BLaER1 treated with 17β-estradiol and CSF1 and Interleukin-3, amounts not matched to agents 10 nM and 100 nM (cell line): ENCODE data around the gene CHSY3.

Source experiments
- H3K27ac ChIP-seq, 11 experiments: shearing (Covaris generic); formaldehyde crosslinking; 2 replicates each; pipeline ENCODE4 v1.8.1; 2022
- H3K27me3 ChIP-seq, 11 experiments: shearing (Covaris generic); formaldehyde crosslinking; 2 replicates each; pipeline ENCODE4 v1.8.1; 2022
- H3K36me3 ChIP-seq, 11 experiments: shearing (Covaris generic); formaldehyde crosslinking; 2 replicates each; pipeline ENCODE4 v1.8.1; 2022
- H3K4me1 ChIP-seq, 10 experiments: shearing (Covaris generic); formaldehyde crosslinking; 2 replicates each; pipeline ENCODE4 v1.8.1; 2022
- H3K4me2 ChIP-seq, 11 experiments: shearing (Covaris generic); formaldehyde crosslinking; 2 replicates each; pipeline ENCODE4 v1.8.1; 2022
- H3K4me3 ChIP-seq, 10 experiments: shearing (Covaris generic); formaldehyde crosslinking; 2 replicates each; pipeline ENCODE4 v1.8.1; 2022
- H3K9ac ChIP-seq, 11 experiments: shearing (Covaris generic); formaldehyde crosslinking; 2 replicates each; pipeline ENCODE4 v1.8.1; 2022
- H3K9me3 ChIP-seq, 11 experiments: shearing (Covaris generic); formaldehyde crosslinking; replicated peaks in 1 of 11; 2 replicates each; pipeline ENCODE4 v1.8.1; 2022
- H4K20me1 ChIP-seq, 11 experiments: shearing (Covaris generic); formaldehyde crosslinking; 2 replicates each; pipeline ENCODE4 v1.8.1; 2022
- Cebpa-rat ChIP-seq, 11 experiments: shearing (Covaris generic); IDR thresholded peaks; 2 replicates each; pipeline ENCODE4 v1.8.1; 2022

CHSY3 gene

DNA sequence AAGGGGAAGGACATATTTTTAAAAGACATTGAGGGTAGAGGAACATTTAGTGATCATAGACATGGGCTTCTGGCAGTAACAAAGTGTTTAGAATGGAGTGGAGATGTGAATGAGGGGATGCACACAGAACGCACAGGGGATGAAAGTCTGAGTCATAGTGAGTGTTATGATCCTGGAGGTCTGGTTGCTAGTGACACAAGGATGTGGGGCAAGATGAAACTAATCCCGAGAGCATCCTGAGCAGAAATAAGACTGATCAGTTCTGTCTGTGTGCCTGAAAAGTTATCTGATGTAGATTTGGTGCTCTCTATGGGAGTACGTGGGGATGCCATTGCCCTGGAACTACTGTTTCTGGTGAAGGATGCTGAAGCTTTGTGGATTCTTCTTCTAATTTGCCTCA lies 141.1 kb downstream of the CHSY3 start:
- Histone ChIP-seq H4K20me1 (no peaks in the 10 kb centered on the region), H3K4me3 (no peak overlapping the region), H3K4me1 (no peaks in the 10 kb centered on the region), H3K27ac (no peak overlapping the region), H3K36me3 (no peaks in the 10 kb centered on the region), H3K27me3 (no peaks in the 10 kb centered on the region), H3K9ac (no peak overlapping the region), H3K4me2 (no peak overlapping the region), H3K9me3 (no peaks in the 10 kb centered on the region)
- no peak for TF ChIP-seq Cebpa-rat (IDR thresholded peaks at IDR 0.05)

DNA sequence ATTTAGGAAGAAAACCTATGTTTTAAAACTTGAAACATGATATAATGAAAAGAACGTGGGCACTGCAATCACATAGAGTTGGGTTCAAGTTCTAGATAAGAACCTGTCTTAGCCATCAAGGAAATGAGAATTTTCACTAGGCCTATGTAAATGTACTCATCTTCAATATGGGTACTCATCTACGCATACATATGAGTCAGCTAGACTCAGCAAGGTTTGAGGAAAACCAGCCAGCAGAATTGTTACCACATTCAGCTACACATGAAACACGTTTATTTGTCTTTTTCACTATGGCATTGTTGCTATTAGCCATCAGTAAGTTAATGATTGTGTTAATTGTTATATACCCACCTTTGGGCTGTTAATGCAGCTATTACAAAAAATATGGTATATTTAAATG lies 146.3 kb downstream of the CHSY3 start:
- Histone ChIP-seq H3K9ac (no peak overlapping the region), H3K4me3 (no peak overlapping the region)
- TF ChIP-seq Cebpa-rat (IDR thresholded peaks at IDR 0.05): no peak

GRCh38 chr5:130052752-130053151 lies 148.5 kb downstream of the CHSY3 start:
- H3K4me2 ChIP-seq: no peak overlapping the region
- no peak for TF ChIP-seq Cebpa-rat (IDR thresholded peaks at IDR 0.05)
- H3K27me3 ChIP-seq: no peaks in the 10 kb centered on the region
- H3K36me3 ChIP-seq: no peaks in the 10 kb centered on the region
- no peak overlapping the region for H3K4me3 ChIP-seq
- H3K27ac ChIP-seq: no peak overlapping the region
- H3K9ac ChIP-seq: no peak overlapping the region
- no peaks in the 10 kb centered on the region for H3K4me1 ChIP-seq
- H4K20me1 ChIP-seq: no peaks in the 10 kb centered on the region
- H3K9me3 ChIP-seq: no peaks in the 10 kb centered on the region

More for the DNA sequence above, 146.3 kb downstream of the CHSY3 start:
- Histone ChIP-seq H3K36me3 (no peaks in the 10 kb centered on the region), H3K9me3 (no peaks in the 10 kb centered on the region), H3K27me3 (no peaks in the 10 kb centered on the region), H3K4me2 (no peak overlapping the region), H3K4me1 (no peaks in the 10 kb centered on the region), H3K27ac (no peak overlapping the region), H4K20me1 (no peaks in the 10 kb centered on the region)

- no peaks in the 10 kb centered on the region for H3K27me3 ChIP-seq
- no peaks in the 10 kb centered on the region for H4K20me1 ChIP-seq
- H3K27ac ChIP-seq: no peak overlapping the region
- H3K4me1 ChIP-seq: no peaks in the 10 kb centered on the region
- no peak overlapping the region for H3K9ac ChIP-seq
- no peak overlapping the region for H3K4me3 ChIP-seq
- no peaks in the 10 kb centered on the region; a peak in 1 of 22 replicates for H3K36me3 ChIP-seq
- no peak for TF ChIP-seq Cebpa-rat (IDR thresholded peaks at IDR 0.05)
- H3K9me3 ChIP-seq: peaks cover 0 to 8% (median 0%) of the 10 kb centered on the region in 11 experiments; a peak in 4 of 22 replicates
- no peak overlapping the region for H3K4me2 ChIP-seq
Measured at GRCh38 chr5:130055572-130055971, 151.3 kb downstream of the CHSY3 start.

GRCh38 chr5:130061746-130062145 lies 157.5 kb downstream of the CHSY3 start:
- TF ChIP-seq Cebpa-rat (IDR thresholded peaks at IDR 0.05): no peak
- no peak overlapping the region for H3K4me3 ChIP-seq
- no peaks in the 10 kb centered on the region for H4K20me1 ChIP-seq
- no peak overlapping the region for H3K27ac ChIP-seq
- no peak overlapping the region for H3K9ac ChIP-seq
- no peaks in the 10 kb centered on the region for H3K27me3 ChIP-seq
- no peak overlapping the region for H3K4me2 ChIP-seq
- peaks cover 0 to 8% (median 0%) of the 10 kb centered on the region in 11 experiments; a peak in 4 of 22 replicates for H3K9me3 ChIP-seq
- no peaks in the 10 kb centered on the region; a peak in 1 of 22 replicates for H3K36me3 ChIP-seq
- peaks cover 0 to 5% (median 0%) of the 10 kb centered on the region in 10 experiments; a peak in 1 of 20 replicates for H3K4me1 ChIP-seq

GRCh38 chr5:130063603-130064002 lies 159.3 kb downstream of the CHSY3 start:
- Histone ChIP-seq H4K20me1 (no peaks in the 10 kb centered on the region), H3K9ac (no peak overlapping the region), H3K4me2 (no peak overlapping the region), H3K9me3 (peaks cover 0 to 8% (median 0%) of the 10 kb centered on the region in 11 experiments; a peak in 4 of 22 replicates), H3K36me3 (no peaks in the 10 kb centered on the region; a peak in 1 of 22 replicates), H3K4me1 (peaks cover 0 to 5% (median 0%) of the 10 kb centered on the region in 10 experiments; a peak in 1 of 20 replicates), H3K27ac (no peak overlapping the region), H3K4me3 (no peak overlapping the region), H3K27me3 (no peaks in the 10 kb centered on the region)
- TF ChIP-seq Cebpa-rat (IDR thresholded peaks at IDR 0.05): no peak

DNA sequence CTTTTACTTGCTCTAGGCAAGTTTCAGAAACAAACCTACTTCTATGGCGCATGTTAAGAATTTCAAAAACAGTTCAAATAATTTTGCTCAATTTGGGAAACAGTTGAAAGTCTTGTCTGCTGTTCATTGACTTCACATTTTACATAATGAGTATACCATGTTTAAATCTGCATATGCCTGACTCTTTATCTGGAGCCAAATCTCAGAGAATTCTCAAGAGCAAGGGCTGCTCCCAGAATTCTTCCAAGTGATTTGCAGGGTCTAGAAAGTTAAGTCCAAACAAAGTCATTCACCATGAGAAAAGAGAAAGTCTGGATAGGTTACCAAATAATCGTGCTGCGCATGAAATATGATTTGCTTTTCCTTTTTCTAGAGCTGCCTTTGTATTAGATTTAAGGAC lies 160.2 kb downstream of the CHSY3 start:
- no peak overlapping the region for H3K4me2 ChIP-seq
- no peak overlapping the region for H3K9ac ChIP-seq
- H3K36me3 ChIP-seq: no peaks in the 10 kb centered on the region; a peak in 1 of 22 replicates
- H3K27ac ChIP-seq: no peak overlapping the region
- H3K4me1 ChIP-seq: peaks cover 0 to 5% (median 0%) of the 10 kb centered on the region in 10 experiments; a peak in 1 of 20 replicates
- H4K20me1 ChIP-seq: no peaks in the 10 kb centered on the region
- H3K9me3 ChIP-seq: peaks cover 0 to 8% (median 0%) of the 10 kb centered on the region in 11 experiments; a peak in 4 of 22 replicates
- H3K4me3 ChIP-seq: no peak overlapping the region
- H3K27me3 ChIP-seq: no peaks in the 10 kb centered on the region
- no peak for TF ChIP-seq Cebpa-rat (IDR thresholded peaks at IDR 0.05)

DNA sequence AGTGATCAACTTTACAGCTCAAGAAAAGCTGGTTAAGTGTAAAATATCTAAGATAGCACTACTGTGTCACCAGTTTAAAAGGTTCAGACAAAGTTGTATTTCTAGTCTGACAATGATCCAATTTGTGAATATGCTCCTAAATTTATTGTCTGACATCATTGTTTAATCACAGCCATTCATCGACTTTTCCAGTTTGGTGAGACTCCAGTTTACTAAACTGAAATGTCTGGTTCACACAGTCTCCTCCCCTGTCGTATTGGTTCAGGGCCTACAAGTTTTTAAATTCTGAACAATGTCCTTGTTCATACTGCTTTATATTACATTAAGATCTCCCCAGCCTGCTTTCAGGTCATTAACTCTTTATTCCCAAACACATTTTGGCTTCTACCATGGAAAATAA lies 161.4 kb downstream of the CHSY3 start:
- Histone ChIP-seq H3K9ac (no peak overlapping the region), H3K4me3 (no peak overlapping the region)

DNA sequence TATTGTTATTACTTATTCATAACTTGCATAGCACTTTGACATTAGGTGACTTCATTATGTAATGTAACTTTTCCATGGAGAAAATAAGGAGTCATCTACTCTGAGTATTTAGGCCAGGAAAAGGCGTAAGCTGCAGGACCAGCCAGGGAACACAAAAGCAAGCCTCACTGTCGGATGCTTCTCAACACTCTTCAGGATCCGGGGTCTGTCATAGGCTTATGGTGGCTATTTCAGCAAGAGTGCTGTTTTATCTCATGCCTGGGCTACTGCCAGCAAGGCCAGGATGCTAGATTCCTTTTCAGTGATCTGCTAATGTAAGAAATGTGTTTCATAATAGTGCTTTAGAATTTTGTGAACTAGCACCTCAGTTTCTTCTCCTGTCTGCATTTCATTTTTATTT lies 162.4 kb downstream of the CHSY3 start:
- Histone ChIP-seq H3K27ac (no peak overlapping the region), H4K20me1 (no peaks in the 10 kb centered on the region), H3K4me3 (no peak overlapping the region), H3K36me3 (no peaks in the 10 kb centered on the region), H3K4me2 (no peak overlapping the region), H3K9me3 (no peaks in the 10 kb centered on the region), H3K9ac (no peak overlapping the region), H3K27me3 (no peaks in the 10 kb centered on the region), H3K4me1 (no peaks in the 10 kb centered on the region)
- no peak for TF ChIP-seq Cebpa-rat (IDR thresholded peaks at IDR 0.05)

More for the DNA sequence above, 161.4 kb downstream of the CHSY3 start:
- Histone ChIP-seq H3K9me3 (no peaks in the 10 kb centered on the region), H3K27me3 (no peaks in the 10 kb centered on the region), H3K36me3 (no peaks in the 10 kb centered on the region), H3K4me1 (peaks cover 0 to 5% (median 0%) of the 10 kb centered on the region in 10 experiments; a peak in 1 of 20 replicates), H4K20me1 (no peaks in the 10 kb centered on the region), H3K4me2 (no peak overlapping the region), H3K27ac (no peak overlapping the region)
- no peak for TF ChIP-seq Cebpa-rat (IDR thresholded peaks at IDR 0.05)

- H3K9ac ChIP-seq: no peak overlapping the region
- no peaks in the 10 kb centered on the region for H3K4me1 ChIP-seq
- H4K20me1 ChIP-seq: no peaks in the 10 kb centered on the region
- no peaks in the 10 kb centered on the region for H3K9me3 ChIP-seq
- H3K27ac ChIP-seq: no peak overlapping the region
- H3K36me3 ChIP-seq: no peaks in the 10 kb centered on the region
- TF ChIP-seq Cebpa-rat (IDR thresholded peaks at IDR 0.05): no peak
- H3K4me2 ChIP-seq: no peak overlapping the region
- H3K27me3 ChIP-seq: no peaks in the 10 kb centered on the region
- no peak overlapping the region for H3K4me3 ChIP-seq
Measured at GRCh38 chr5:130067364-130067763, 163.1 kb downstream of the CHSY3 start.
